SK-N-SH (cell line): ENCODE measurements around the gene PLCB1. TPM values are rescaled to one million over a fixed set of nuclear protein-coding genes. Genes with fewer than 3 reads are reported as not detected.

Source experiments
- CTCF ChIA-PET: fragments of 300-600, 350-600 bp; formaldehyde crosslinking; extraction: SDS; loops from one replicate; lab custom pipeline; 2021; lab: Yijun Ruan, JAX
- POLR2A ChIA-PET: fragments of 350-600 bp; sonication (Branson Sonifier 250); formaldehyde crosslinking; extraction: SDS; loops from one replicate; lab custom pipeline; 2020; ENCODE audit warnings: antibody characterized with exemption, inconsistent platforms; lab: Yijun Ruan, JAX
- DNase-seq: peaks from one replicate; pipeline ENCODE4 v3.0.0; 2012
- H2AFZ ChIP-seq: fragments of 200-600 bp; sonication (generic); 2 replicates; pipeline ENCODE4 v1.8.1; 2016; ENCODE audit warnings: antibody characterized with exemption, mild to moderate bottlenecking, low read depth
- H3F3A ChIP-seq: fragments of 200-600 bp; sonication (generic); replicated peaks from 2 replicates; pipeline ENCODE3; 2016; ENCODE audit warnings: antibody characterized with exemption, mild to moderate bottlenecking; ENCODE audit not compliant: insufficient read depth
- H3K27ac ChIP-seq, 2 experiments: fragments of 200-500 bp in 1 of 2; fragments of 200-600 bp in 1 of 2; sonication (Bioruptor generic) in 1 of 2; sonication (generic), shearing (Covaris generic) in 1 of 2; 2 replicates each; pipeline versions ENCODE4 v1.5.1 to v1.6.1; 2014 to 2016; ENCODE audit warnings: low read depth in 2 of 2, inconsistent platforms in 1 of 2, low read length in 1 of 2, mild to moderate bottlenecking in 1 of 2, mixed read lengths in 1 of 2
- H3K27me3 ChIP-seq: fragments of 200-600 bp; sonication (generic), shearing (Covaris generic); 2 replicates; pipeline ENCODE4 v1.6.1; 2016; ENCODE audit warnings: mixed run types; ENCODE audit not compliant: insufficient read depth
- H3K36me3 ChIP-seq, 2 experiments: fragments of 200-500 bp in 1 of 2; fragments of 200-600 bp in 1 of 2; sonication (Bioruptor generic) in 1 of 2; sonication (generic) in 1 of 2; replicated peaks in 1 of 2; 2 replicates each; pipeline versions ENCODE3 to v1.5.1; 2014 to 2016; ENCODE audit warnings: low read length in 1 of 2, mild to moderate bottlenecking in 1 of 2; ENCODE audit not compliant: insufficient read depth in 2 of 2, control insufficient read depth in 1 of 2
- H3K4me1 ChIP-seq, 2 experiments: fragments of 200-500 bp in 1 of 2; fragments of 200-600 bp in 1 of 2; sonication (Bioruptor generic) in 1 of 2; sonication (generic), shearing (Covaris generic) in 1 of 2; 2 replicates each; pipeline versions ENCODE4 v1.5.1 to v1.6.1; 2014 to 2016; ENCODE audit warnings: low read depth in 1 of 2, low read length in 1 of 2, mixed run types in 1 of 2; ENCODE audit not compliant: insufficient read depth in 2 of 2, control insufficient read depth in 1 of 2
- H3K4me2 ChIP-seq: fragments of 200-600 bp; sonication (generic), shearing (Covaris generic); 2 replicates; pipeline ENCODE4 v1.6.1; 2017; ENCODE audit warnings: mixed run types
- H3K4me3 ChIP-seq, 2 experiments: fragments of 200-500 bp in 1 of 2; fragments of 200-600 bp in 1 of 2; sonication (Bioruptor generic) in 1 of 2; sonication (generic), shearing (Covaris generic) in 1 of 2; 2 replicates each; pipeline versions ENCODE4 v1.5.1 to v1.8.1; 2014 to 2016; ENCODE audit warnings: low read depth in 2 of 2, inconsistent platforms in 1 of 2, low read length in 1 of 2, mild to moderate bottlenecking in 1 of 2, mixed read lengths in 1 of 2, moderate library complexity in 1 of 2
- H3K79me2 ChIP-seq: fragments of 200-600 bp; sonication (generic); 2 replicates; pipeline ENCODE4 v1.8.1; 2017; ENCODE audit warnings: mild to moderate bottlenecking; ENCODE audit not compliant: insufficient read depth
- H3K9ac ChIP-seq: fragments of 200-600 bp; sonication (generic); 2 replicates; pipeline ENCODE4 v1.6.1; 2017; ENCODE audit warnings: mixed run types
- H3K9me2 ChIP-seq: fragments of 200-600 bp; sonication (generic); 2 replicates; pipeline ENCODE4 v1.6.1; 2017; ENCODE audit warnings: mixed run types
- H3K9me3 ChIP-seq: fragments of 200-600 bp; sonication (generic); 2 replicates; pipeline ENCODE4 v1.6.1; 2017; ENCODE audit warnings: mixed run types, mild to moderate bottlenecking, moderate library complexity
- H4K20me1 ChIP-seq: fragments of 200-600 bp; sonication (generic); 2 replicates; pipeline ENCODE4 v1.6.1; 2017; ENCODE audit warnings: mild to moderate bottlenecking, mixed run types; ENCODE audit not compliant: insufficient read depth
- EP300 ChIP-seq, 2 experiments: IDR thresholded peaks; 2 replicates each; pipeline versions ENCODE4 v1.4.0 to v1.6.1; 2012; ENCODE audit warnings: borderline replicate concordance in 1 of 2, low read depth in 1 of 2, low read length in 1 of 2
- EZH2phosphoT487 ChIP-seq: fragments of 200-600 bp; sonication (generic); IDR thresholded peaks from 2 replicates; pipeline ENCODE4 v1.6.1; 2017; ENCODE audit warnings: low read depth, mixed run types, mild to moderate bottlenecking, antibody characterized with exemption, moderate library complexity, borderline replicate concordance
- FOSL2 ChIP-seq: IDR thresholded peaks from 2 replicates; pipeline ENCODE4 v1.4.0; 2012; ENCODE audit warnings: low read depth, mild to moderate bottlenecking, moderate library complexity, borderline replicate concordance
- FOXM1 ChIP-seq: IDR thresholded peaks from 2 replicates; pipeline ENCODE4 v1.4.0; 2012; ENCODE audit warnings: low read depth, mild to moderate bottlenecking
- JUND ChIP-seq: IDR thresholded peaks from 2 replicates; pipeline ENCODE4 v1.4.0; 2012
- MEF2A ChIP-seq: IDR thresholded peaks from 2 replicates; pipeline ENCODE4 v1.4.0; 2012; ENCODE audit warnings: low read depth, borderline replicate concordance
- MXI1 ChIP-seq: IDR thresholded peaks from 2 replicates; pipeline ENCODE4 v1.6.1; 2012; ENCODE audit warnings: mild to moderate bottlenecking, low read depth, low read length, improper control_type of control experiment
- NFIC ChIP-seq: IDR thresholded peaks from 2 replicates; pipeline ENCODE4 v1.4.0; 2012; ENCODE audit warnings: borderline replicate concordance
- POLR2AphosphoS5 ChIP-seq: IDR thresholded peaks from 2 replicates; pipeline ENCODE4 v1.6.1; 2012; ENCODE audit warnings: low read depth, low read length
- RCOR1 ChIP-seq: fragments of 150-350 bp; IDR thresholded peaks from 2 replicates; pipeline ENCODE4 v1.6.1; 2017; ENCODE audit warnings: antibody characterized with exemption, low read length
- RFX5 ChIP-seq: IDR thresholded peaks from 2 replicates; pipeline ENCODE4 v1.6.1; 2012; ENCODE audit warnings: mild to moderate bottlenecking, improper control_type of control experiment, low read length
- RXRA ChIP-seq: IDR thresholded peaks from 2 replicates; pipeline ENCODE4 v1.4.0; 2012; ENCODE audit warnings: low read depth, mild to moderate bottlenecking, borderline replicate concordance
- SMC3 ChIP-seq: IDR thresholded peaks from 2 replicates; pipeline ENCODE4 v1.6.1; 2012; ENCODE audit warnings: low read depth, low read length, improper control_type of control experiment
- YY1 ChIP-seq: IDR thresholded peaks from 2 replicates; pipeline ENCODE4 v1.4.0; 2012; ENCODE audit warnings: low read depth, mild to moderate bottlenecking
- WGBS: methylation state at CpG from one replicate; pipeline ENCODE4 v1.1.6; 2017; ENCODE audit warnings: low lambda C conversion rate; 5-methylcytosine and 5-hydroxymethylcytosine counted together
- polyA plus RNA-seq, 3 experiments: library from polyadenylated mRNA; depleted of rRNA; stranded (reverse); fragments of >200 nt; gene quantifications; 2 replicates each; pipeline ENCODE4 v1.2.3, GENCODE V29; 2012
- TF ChIP-seq, protein P1 (sequence below): fragments of 200-600 bp; sonication (generic); IDR thresholded peaks from 2 replicates; pipeline ENCODE4 v1.6.1; 2017; ENCODE audit warnings: antibody characterized with exemption, mild to moderate bottlenecking, moderate library complexity
- TF ChIP-seq, protein P2 (sequence below): fragments of 150-350 bp; IDR thresholded peaks from 2 replicates; pipeline ENCODE4 v1.6.1; 2016; ENCODE audit warnings: mild to moderate bottlenecking, low read depth, low read length
- TF ChIP-seq, protein P3 (sequence below): fragments of 150-350 bp; IDR thresholded peaks from 2 replicates; pipeline ENCODE4 v1.6.1; 2017; ENCODE audit warnings: antibody characterized with exemption, low read length, low read depth, borderline replicate concordance
- TF ChIP-seq, protein P4 (sequence below): IDR thresholded peaks from 2 replicates; pipeline ENCODE4; 2012
- TF ChIP-seq, protein P5 (sequence below): IDR thresholded peaks from 2 replicates; pipeline ENCODE4 v1.4.0; 2012; ENCODE audit warnings: low read depth
- TF ChIP-seq, protein P6 (sequence below): IDR thresholded peaks from 2 replicates; pipeline ENCODE4 v1.4.0; 2012; ENCODE audit warnings: low read depth, borderline replicate concordance

PLCB1 gene
- polyA plus RNA-seq, 1 of the 3 experiments (the other 2 are of a cell fraction), result 10.5 TPM

DNA sequence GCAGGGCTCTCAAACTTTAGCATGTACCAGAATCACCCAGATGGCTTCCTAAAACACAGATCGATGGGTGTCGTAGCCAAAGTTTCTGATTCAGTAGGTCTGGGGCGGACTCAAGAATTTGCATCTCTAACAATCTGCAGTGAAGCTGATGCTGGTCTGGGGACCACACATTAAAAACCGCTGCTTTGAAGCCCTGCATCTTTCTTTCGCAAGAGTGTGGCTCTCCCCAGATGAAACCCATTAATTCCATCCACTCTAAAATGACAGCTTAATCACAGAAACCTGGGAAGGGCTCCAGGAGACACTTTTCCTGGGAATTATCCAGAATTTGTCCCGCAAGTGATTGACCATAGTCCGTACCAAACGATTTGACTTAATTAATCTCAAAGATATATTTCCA lies 617.0 kb downstream of the PLCB1 start:
- no peak overlapping the region for H3K27ac ChIP-seq
- H4K20me1 ChIP-seq, result no peaks in the 10 kb centered on the region
- H3K79me2 ChIP-seq, result no peaks in the 10 kb centered on the region
- H3K9ac ChIP-seq, result no peak overlapping the region
- TF ChIP-seq RXRA (no peak), EZH2phosphoT487 (no peak), MXI1 (no peak), FOXM1 (no peak), NFIC (no peak), RCOR1 (no peak), EP300 (IDR thresholded peaks at IDR 0.05; ENCODE audit: borderline replicate concordance in 1 of 2, low read depth in 1 of 2, low read length in 1 of 2) (no peak), SMC3 (no peak), RFX5 (no peak), JUND (no peak), MEF2A (no peak), YY1 (no peak), POLR2AphosphoS5 (no peak), FOSL2 (no peak)
- TF ChIP-seq, protein P1, sequence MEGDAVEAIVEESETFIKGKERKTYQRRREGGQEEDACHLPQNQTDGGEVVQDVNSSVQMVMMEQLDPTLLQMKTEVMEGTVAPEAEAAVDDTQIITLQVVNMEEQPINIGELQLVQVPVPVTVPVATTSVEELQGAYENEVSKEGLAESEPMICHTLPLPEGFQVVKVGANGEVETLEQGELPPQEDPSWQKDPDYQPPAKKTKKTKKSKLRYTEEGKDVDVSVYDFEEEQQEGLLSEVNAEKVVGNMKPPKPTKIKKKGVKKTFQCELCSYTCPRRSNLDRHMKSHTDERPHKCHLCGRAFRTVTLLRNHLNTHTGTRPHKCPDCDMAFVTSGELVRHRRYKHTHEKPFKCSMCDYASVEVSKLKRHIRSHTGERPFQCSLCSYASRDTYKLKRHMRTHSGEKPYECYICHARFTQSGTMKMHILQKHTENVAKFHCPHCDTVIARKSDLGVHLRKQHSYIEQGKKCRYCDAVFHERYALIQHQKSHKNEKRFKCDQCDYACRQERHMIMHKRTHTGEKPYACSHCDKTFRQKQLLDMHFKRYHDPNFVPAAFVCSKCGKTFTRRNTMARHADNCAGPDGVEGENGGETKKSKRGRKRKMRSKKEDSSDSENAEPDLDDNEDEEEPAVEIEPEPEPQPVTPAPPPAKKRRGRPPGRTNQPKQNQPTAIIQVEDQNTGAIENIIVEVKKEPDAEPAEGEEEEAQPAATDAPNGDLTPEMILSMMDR, result no peak
- TF ChIP-seq, protein P2, sequence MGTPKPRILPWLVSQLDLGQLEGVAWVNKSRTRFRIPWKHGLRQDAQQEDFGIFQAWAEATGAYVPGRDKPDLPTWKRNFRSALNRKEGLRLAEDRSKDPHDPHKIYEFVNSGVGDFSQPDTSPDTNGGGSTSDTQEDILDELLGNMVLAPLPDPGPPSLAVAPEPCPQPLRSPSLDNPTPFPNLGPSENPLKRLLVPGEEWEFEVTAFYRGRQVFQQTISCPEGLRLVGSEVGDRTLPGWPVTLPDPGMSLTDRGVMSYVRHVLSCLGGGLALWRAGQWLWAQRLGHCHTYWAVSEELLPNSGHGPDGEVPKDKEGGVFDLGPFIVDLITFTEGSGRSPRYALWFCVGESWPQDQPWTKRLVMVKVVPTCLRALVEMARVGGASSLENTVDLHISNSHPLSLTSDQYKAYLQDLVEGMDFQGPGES, result no peak
- TF ChIP-seq, protein P3, sequence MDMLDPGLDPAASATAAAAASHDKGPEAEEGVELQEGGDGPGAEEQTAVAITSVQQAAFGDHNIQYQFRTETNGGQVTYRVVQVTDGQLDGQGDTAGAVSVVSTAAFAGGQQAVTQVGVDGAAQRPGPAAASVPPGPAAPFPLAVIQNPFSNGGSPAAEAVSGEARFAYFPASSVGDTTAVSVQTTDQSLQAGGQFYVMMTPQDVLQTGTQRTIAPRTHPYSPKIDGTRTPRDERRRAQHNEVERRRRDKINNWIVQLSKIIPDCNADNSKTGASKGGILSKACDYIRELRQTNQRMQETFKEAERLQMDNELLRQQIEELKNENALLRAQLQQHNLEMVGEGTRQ, result no peak
- TF ChIP-seq, protein P4, sequence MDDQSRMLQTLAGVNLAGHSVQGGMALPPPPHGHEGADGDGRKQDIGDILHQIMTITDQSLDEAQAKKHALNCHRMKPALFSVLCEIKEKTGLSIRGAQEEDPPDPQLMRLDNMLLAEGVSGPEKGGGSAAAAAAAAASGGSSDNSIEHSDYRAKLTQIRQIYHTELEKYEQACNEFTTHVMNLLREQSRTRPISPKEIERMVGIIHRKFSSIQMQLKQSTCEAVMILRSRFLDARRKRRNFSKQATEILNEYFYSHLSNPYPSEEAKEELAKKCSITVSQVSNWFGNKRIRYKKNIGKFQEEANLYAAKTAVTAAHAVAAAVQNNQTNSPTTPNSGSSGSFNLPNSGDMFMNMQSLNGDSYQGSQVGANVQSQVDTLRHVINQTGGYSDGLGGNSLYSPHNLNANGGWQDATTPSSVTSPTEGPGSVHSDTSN, result no peak
- TF ChIP-seq, protein P5, sequence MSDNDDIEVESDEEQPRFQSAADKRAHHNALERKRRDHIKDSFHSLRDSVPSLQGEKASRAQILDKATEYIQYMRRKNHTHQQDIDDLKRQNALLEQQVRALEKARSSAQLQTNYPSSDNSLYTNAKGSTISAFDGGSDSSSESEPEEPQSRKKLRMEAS, result no peak
- TF ChIP-seq, protein P6, sequence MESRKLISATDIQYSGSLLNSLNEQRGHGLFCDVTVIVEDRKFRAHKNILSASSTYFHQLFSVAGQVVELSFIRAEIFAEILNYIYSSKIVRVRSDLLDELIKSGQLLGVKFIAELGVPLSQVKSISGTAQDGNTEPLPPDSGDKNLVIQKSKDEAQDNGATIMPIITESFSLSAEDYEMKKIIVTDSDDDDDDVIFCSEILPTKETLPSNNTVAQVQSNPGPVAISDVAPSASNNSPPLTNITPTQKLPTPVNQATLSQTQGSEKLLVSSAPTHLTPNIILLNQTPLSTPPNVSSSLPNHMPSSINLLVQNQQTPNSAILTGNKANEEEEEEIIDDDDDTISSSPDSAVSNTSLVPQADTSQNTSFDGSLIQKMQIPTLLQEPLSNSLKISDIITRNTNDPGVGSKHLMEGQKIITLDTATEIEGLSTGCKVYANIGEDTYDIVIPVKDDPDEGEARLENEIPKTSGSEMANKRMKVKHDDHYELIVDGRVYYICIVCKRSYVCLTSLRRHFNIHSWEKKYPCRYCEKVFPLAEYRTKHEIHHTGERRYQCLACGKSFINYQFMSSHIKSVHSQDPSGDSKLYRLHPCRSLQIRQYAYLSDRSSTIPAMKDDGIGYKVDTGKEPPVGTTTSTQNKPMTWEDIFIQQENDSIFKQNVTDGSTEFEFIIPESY, result no peak
- no peaks in the 10 kb centered on the region for H3K27me3 ChIP-seq
- H2AFZ ChIP-seq, result no peak overlapping the region
- no peaks in the 10 kb centered on the region for H3K9me2 ChIP-seq
- DNase-seq, result no peak
- no peak overlapping the region for H3K4me3 ChIP-seq
- H3K4me1 ChIP-seq, result peaks cover 4% of the 10 kb centered on the region in 2 experiments; a peak in 2 of 4 replicates
- no peaks in the 10 kb centered on the region for H3K9me3 ChIP-seq
- peaks cover 0 to 6% of the 10 kb centered on the region in 2 experiments for H3K36me3 ChIP-seq
- WGBS, result 88% methylated on average over 8 of the region's 8 CpGs
- H3K4me2 ChIP-seq, result no peak overlapping the region
- ChIA-PET POLR2A (no interaction called here), CTCF (interaction anchor here (0.9 to 2.9 kb wide), 7 partner anchors 10 to 813 kb away, joined by 3 to 25 read pairs (median 5); partner anchors contain the start of gene PLCB1)
- H3F3A ChIP-seq, result peaks cover 4% of the 10 kb centered on the region
